GM23338 (cell line): ENCODE measurements around the gene GMEB2.

Source experiments
- CREB1 ChIP-seq: fragments of 250-450 bp; sonication (Bioruptor Pico); IDR thresholded peaks from 2 replicates; pipeline ENCODE4 v1.5.0; 2020; ENCODE audit warnings: low read depth, mild to moderate bottlenecking, moderate library complexity
- EZH2 ChIP-seq: fragments of 200-600 bp; sonication (generic); IDR thresholded peaks from one replicate; pipeline ENCODE4 v1.8.0; 2017; ENCODE audit warnings: antibody characterized with exemption, mild to moderate bottlenecking, low read depth; ENCODE audit not compliant: unreplicated experiment
- EZH2phosphoT487 ChIP-seq: fragments of 200-600 bp; sonication (generic); IDR thresholded peaks from one replicate; pipeline ENCODE4 v1.8.1; 2018; ENCODE audit warnings: antibody characterized with exemption; ENCODE audit not compliant: unreplicated experiment
- JUNB ChIP-seq: IDR thresholded peaks from one replicate; pipeline ENCODE4 v1.6.1; 2016; ENCODE audit warnings: antibody characterized with exemption; ENCODE audit not compliant: unreplicated experiment
- NANOG ChIP-seq: IDR thresholded peaks from 2 replicates; pipeline ENCODE4 v1.6.1; 2016; ENCODE audit warnings: antibody characterized with exemption, borderline replicate concordance
- POLR2AphosphoS5 ChIP-seq: IDR thresholded peaks from 2 replicates; pipeline ENCODE4 v1.6.1; 2016; ENCODE audit warnings: antibody characterized with exemption, low read depth
- ZNF114 ChIP-seq: fragments of 250-450 bp; sonication (Bioruptor Pico); IDR thresholded peaks from 2 replicates; pipeline ENCODE4 v1.5.0; 2020; ENCODE audit warnings: mild to moderate bottlenecking, moderate library complexity
- ZNF331 ChIP-seq: fragments of 250-450 bp; sonication (Bioruptor Pico); IDR thresholded peaks from 2 replicates; pipeline ENCODE4 v1.5.0; 2020; ENCODE audit warnings: low read depth, mild to moderate bottlenecking, moderate library complexity
- TF ChIP-seq, protein P1 (sequence below), 2 experiments: fragments of 200-600 bp in 1 of 2; sonication (generic) in 1 of 2; conservative IDR thresholded peaks; 2 replicates each; pipeline versions ENCODE4 v1.5.1 to v1.6.1; 2016 to 2017; ENCODE audit warnings: antibody characterized with exemption in 2 of 2, low read depth in 2 of 2, mild to moderate bottlenecking in 2 of 2, moderate library complexity in 1 of 2
- TF ChIP-seq, protein P2 (sequence below): IDR thresholded peaks from one replicate; pipeline ENCODE4 v1.6.1; 2018; ENCODE audit warnings: antibody characterized with exemption; ENCODE audit not compliant: unreplicated experiment
- TF ChIP-seq, protein P3 (sequence below): fragments of 250-450 bp; sonication (Bioruptor Pico); IDR thresholded peaks from 2 replicates; pipeline ENCODE4 v1.5.0; 2020; ENCODE audit warnings: mild to moderate bottlenecking, moderate library complexity

DNA sequence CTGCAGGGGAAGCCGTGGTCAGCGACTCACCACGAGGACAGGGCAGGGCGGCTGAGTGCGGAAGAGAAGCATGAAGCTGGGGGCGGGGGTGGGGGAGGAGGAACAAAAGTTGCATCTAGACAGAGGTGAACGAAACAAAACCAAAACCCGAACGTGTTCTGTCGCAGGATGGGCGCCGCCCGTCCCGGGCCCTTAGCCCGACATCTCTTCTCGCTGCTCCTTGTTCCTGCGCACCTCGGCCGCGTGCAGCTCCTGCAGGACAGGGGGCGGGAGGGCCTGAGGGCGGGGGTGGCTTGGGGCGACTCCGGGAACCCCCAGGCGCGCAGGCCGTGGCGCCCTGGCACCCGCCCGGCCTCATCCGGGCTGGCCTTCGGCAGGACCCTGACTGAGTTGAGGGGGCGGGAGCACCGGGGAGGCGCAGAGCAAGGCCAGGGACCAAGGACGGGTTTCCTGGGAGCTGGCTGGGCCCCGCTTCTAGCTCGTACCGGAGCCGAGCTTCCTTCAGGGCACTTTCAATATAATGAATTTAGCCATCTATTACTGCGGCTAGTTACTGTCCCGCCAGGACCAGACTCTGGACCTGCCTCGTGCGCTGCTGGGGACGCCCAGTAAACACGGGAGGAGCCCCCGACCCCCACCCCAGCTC is 14.4 kb upstream of the GMEB2 start:
- TF ChIP-seq EZH2, result no peak
- TF ChIP-seq, protein P1, sequence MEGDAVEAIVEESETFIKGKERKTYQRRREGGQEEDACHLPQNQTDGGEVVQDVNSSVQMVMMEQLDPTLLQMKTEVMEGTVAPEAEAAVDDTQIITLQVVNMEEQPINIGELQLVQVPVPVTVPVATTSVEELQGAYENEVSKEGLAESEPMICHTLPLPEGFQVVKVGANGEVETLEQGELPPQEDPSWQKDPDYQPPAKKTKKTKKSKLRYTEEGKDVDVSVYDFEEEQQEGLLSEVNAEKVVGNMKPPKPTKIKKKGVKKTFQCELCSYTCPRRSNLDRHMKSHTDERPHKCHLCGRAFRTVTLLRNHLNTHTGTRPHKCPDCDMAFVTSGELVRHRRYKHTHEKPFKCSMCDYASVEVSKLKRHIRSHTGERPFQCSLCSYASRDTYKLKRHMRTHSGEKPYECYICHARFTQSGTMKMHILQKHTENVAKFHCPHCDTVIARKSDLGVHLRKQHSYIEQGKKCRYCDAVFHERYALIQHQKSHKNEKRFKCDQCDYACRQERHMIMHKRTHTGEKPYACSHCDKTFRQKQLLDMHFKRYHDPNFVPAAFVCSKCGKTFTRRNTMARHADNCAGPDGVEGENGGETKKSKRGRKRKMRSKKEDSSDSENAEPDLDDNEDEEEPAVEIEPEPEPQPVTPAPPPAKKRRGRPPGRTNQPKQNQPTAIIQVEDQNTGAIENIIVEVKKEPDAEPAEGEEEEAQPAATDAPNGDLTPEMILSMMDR (conservative IDR thresholded peaks at IDR 0.05; ENCODE audit: low read depth in 2 of 2), result no peak
- no peak for TF ChIP-seq EZH2phosphoT487
- no peak for TF ChIP-seq POLR2AphosphoS5
- TF ChIP-seq, protein P2, sequence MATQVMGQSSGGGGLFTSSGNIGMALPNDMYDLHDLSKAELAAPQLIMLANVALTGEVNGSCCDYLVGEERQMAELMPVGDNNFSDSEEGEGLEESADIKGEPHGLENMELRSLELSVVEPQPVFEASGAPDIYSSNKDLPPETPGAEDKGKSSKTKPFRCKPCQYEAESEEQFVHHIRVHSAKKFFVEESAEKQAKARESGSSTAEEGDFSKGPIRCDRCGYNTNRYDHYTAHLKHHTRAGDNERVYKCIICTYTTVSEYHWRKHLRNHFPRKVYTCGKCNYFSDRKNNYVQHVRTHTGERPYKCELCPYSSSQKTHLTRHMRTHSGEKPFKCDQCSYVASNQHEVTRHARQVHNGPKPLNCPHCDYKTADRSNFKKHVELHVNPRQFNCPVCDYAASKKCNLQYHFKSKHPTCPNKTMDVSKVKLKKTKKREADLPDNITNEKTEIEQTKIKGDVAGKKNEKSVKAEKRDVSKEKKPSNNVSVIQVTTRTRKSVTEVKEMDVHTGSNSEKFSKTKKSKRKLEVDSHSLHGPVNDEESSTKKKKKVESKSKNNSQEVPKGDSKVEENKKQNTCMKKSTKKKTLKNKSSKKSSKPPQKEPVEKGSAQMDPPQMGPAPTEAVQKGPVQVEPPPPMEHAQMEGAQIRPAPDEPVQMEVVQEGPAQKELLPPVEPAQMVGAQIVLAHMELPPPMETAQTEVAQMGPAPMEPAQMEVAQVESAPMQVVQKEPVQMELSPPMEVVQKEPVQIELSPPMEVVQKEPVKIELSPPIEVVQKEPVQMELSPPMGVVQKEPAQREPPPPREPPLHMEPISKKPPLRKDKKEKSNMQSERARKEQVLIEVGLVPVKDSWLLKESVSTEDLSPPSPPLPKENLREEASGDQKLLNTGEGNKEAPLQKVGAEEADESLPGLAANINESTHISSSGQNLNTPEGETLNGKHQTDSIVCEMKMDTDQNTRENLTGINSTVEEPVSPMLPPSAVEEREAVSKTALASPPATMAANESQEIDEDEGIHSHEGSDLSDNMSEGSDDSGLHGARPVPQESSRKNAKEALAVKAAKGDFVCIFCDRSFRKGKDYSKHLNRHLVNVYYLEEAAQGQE, result no peak
- no peak for TF ChIP-seq JUNB
- no peak for TF ChIP-seq NANOG
- TF ChIP-seq ZNF114 (CRISPR knock-in tag), result no peak
- TF ChIP-seq CREB1 (CRISPR knock-in tag), result no peak
- TF ChIP-seq, protein P3, sequence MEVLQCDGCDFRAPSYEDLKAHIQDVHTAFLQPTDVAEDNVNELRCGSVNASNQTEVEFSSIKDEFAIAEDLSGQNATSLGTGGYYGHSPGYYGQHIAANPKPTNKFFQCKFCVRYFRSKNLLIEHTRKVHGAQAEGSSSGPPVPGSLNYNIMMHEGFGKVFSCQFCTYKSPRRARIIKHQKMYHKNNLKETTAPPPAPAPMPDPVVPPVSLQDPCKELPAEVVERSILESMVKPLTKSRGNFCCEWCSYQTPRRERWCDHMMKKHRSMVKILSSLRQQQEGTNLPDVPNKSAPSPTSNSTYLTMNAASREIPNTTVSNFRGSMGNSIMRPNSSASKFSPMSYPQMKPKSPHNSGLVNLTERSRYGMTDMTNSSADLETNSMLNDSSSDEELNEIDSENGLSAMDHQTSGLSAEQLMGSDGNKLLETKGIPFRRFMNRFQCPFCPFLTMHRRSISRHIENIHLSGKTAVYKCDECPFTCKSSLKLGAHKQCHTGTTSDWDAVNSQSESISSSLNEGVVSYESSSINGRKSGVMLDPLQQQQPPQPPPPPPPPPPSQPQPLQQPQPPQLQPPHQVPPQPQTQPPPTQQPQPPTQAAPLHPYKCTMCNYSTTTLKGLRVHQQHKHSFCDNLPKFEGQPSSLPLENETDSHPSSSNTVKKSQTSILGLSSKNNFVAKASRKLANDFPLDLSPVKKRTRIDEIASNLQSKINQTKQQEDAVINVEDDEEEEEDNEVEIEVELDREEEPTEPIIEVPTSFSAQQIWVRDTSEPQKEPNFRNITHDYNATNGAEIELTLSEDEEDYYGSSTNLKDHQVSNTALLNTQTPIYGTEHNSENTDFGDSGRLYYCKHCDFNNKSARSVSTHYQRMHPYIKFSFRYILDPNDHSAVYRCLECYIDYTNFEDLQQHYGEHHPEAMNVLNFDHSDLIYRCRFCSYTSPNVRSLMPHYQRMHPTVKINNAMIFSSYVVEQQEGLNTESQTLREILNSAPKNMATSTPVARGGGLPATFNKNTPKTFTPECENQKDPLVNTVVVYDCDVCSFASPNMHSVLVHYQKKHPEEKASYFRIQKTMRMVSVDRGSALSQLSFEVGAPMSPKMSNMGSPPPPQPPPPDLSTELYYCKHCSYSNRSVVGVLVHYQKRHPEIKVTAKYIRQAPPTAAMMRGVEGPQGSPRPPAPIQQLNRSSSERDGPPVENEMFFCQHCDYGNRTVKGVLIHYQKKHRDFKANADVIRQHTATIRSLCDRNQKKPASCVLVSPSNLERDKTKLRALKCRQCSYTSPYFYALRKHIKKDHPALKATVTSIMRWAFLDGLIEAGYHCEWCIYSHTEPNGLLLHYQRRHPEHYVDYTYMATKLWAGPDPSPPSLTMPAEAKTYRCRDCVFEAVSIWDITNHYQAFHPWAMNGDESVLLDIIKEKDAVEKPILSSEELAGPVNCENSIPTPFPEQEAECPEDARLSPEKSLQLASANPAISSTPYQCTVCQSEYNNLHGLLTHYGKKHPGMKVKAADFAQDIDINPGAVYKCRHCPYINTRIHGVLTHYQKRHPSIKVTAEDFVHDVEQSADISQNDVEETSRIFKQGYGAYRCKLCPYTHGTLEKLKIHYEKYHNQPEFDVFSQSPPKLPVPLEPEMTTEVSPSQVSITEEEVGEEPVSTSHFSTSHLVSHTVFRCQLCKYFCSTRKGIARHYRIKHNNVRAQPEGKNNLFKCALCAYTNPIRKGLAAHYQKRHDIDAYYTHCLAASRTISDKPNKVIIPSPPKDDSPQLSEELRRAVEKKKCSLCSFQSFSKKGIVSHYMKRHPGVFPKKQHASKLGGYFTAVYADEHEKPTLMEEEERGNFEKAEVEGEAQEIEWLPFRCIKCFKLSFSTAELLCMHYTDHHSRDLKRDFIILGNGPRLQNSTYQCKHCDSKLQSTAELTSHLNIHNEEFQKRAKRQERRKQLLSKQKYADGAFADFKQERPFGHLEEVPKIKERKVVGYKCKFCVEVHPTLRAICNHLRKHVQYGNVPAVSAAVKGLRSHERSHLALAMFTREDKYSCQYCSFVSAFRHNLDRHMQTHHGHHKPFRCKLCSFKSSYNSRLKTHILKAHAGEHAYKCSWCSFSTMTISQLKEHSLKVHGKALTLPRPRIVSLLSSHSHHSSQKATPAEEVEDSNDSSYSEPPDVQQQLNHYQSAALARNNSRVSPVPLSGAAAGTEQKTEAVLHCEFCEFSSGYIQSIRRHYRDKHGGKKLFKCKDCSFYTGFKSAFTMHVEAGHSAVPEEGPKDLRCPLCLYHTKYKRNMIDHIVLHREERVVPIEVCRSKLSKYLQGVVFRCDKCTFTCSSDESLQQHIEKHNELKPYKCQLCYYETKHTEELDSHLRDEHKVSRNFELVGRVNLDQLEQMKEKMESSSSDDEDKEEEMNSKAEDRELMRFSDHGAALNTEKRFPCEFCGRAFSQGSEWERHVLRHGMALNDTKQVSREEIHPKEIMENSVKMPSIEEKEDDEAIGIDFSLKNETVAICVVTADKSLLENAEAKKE (CRISPR knock-in tag), result no peak
- TF ChIP-seq ZNF331, result no peak
